Measurements from ENCODE around the gene CEBPZ. TPM values are rescaled to one million over a fixed set of nuclear protein-coding genes. Genes with fewer than 3 reads are reported as not detected.
A peak's percentile ranks its signal among the peaks of the same experiment; 100 is the strongest.

Gene CEBPZ
- total and polyA plus RNA-seq, 4 donors: 44.3 to 69.5 (median 48.9) TPM

GRCh38 chr2:37250869-37251740 is 19.7 kb upstream of the CEBPZ start:
- H3K4me1 ChIP-seq (ENCODE audit: control insufficient read depth, insufficient read depth, low read length): no peaks in the 10 kb centered on the region
- H3K9me3 ChIP-seq (ENCODE audit: control insufficient read depth, insufficient read depth, low read length): no peaks in the 10 kb centered on the region
- no peak overlapping the region for H3K27ac ChIP-seq (ENCODE audit: low read depth, low read length)
- H3K4me3 ChIP-seq (ENCODE audit: low read depth, low read length): no peak overlapping the region
- H3K27me3 ChIP-seq (ENCODE audit: control insufficient read depth, insufficient read depth, low read length): no peaks in the 10 kb centered on the region
- H3K36me3 ChIP-seq (ENCODE audit: control insufficient read depth, insufficient read depth, low read length): peaks cover 10% of the 10 kb centered on the region
- no CpG with 5 or more reads among the region's 5 CpGs for WGBS (ENCODE audit: insufficient coverage)
- no peak for DNase-seq (ENCODE audit: low read depth in 4 of 6, low spot score in 6 of 6)

- Histone ChIP-seq H3K9me3 (ENCODE audit: control insufficient read depth, insufficient read depth, low read length) (no peaks in the 10 kb centered on the region), H3K27ac (ENCODE audit: low read depth, low read length) (no peak overlapping the region), H3K36me3 (ENCODE audit: control insufficient read depth, insufficient read depth, low read length) (peaks cover 16% of the 10 kb centered on the region), H3K27me3 (ENCODE audit: control insufficient read depth, insufficient read depth, low read length) (no peaks in the 10 kb centered on the region), H3K4me3 (ENCODE audit: low read depth, low read length) (no peak overlapping the region), H3K4me1 (ENCODE audit: control insufficient read depth, insufficient read depth, low read length) (no peaks in the 10 kb centered on the region)
- DNase-seq (ENCODE audit: low read depth in 4 of 6, low spot score in 6 of 6): no peak
Measured at GRCh38 chr2:37246205-37246604, 14.8 kb upstream of the CEBPZ start.

GRCh38 chr2:37244755-37245154 is 13.4 kb upstream of the CEBPZ start:
- H3K27me3 ChIP-seq (ENCODE audit: control insufficient read depth, insufficient read depth, low read length): no peaks in the 10 kb centered on the region
- no peak overlapping the region for H3K4me3 ChIP-seq (ENCODE audit: low read depth, low read length)
- H3K9me3 ChIP-seq (ENCODE audit: control insufficient read depth, insufficient read depth, low read length): no peaks in the 10 kb centered on the region
- no peak overlapping the region for H3K27ac ChIP-seq (ENCODE audit: low read depth, low read length)
- H3K4me1 ChIP-seq (ENCODE audit: control insufficient read depth, insufficient read depth, low read length): no peaks in the 10 kb centered on the region
- DNase-seq (ENCODE audit: low read depth in 4 of 6, low spot score in 6 of 6): no peak
- 100% methylated on average over 1 of the region's 3 CpGs for WGBS (ENCODE audit: insufficient coverage)
- H3K36me3 ChIP-seq (ENCODE audit: control insufficient read depth, insufficient read depth, low read length): peaks cover 16% of the 10 kb centered on the region

GRCh38 chr2:37244017-37244416 is 12.6 kb upstream of the CEBPZ start:
- 100% methylated on average over 1 of the region's 4 CpGs for WGBS (ENCODE audit: insufficient coverage)
- peaks cover 19% of the 10 kb centered on the region for H3K36me3 ChIP-seq (ENCODE audit: control insufficient read depth, insufficient read depth, low read length)

GRCh38 chr2:37243435-37243834 is 12.0 kb upstream of the CEBPZ start:
- Histone ChIP-seq H3K9me3 (ENCODE audit: control insufficient read depth, insufficient read depth, low read length) (no peaks in the 10 kb centered on the region), H3K36me3 (ENCODE audit: control insufficient read depth, insufficient read depth, low read length) (peaks cover 18% of the 10 kb centered on the region), H3K4me3 (ENCODE audit: low read depth, low read length) (no peak overlapping the region), H3K4me1 (ENCODE audit: control insufficient read depth, insufficient read depth, low read length) (no peaks in the 10 kb centered on the region), H3K27ac (ENCODE audit: low read depth, low read length) (no peak overlapping the region), H3K27me3 (ENCODE audit: control insufficient read depth, insufficient read depth, low read length) (no peaks in the 10 kb centered on the region)
- 67% methylated on average over 1 of the region's 4 CpGs for WGBS (ENCODE audit: insufficient coverage)
- DNase-seq (ENCODE audit: low read depth in 4 of 6, low spot score in 6 of 6): no peak

More at GRCh38 chr2:37244017-37244416, 12.6 kb upstream of the CEBPZ start:
- no peaks in the 10 kb centered on the region for H3K27me3 ChIP-seq (ENCODE audit: control insufficient read depth, insufficient read depth, low read length)
- H3K4me1 ChIP-seq (ENCODE audit: control insufficient read depth, insufficient read depth, low read length): no peaks in the 10 kb centered on the region
- DNase-seq (ENCODE audit: low read depth in 4 of 6, low spot score in 6 of 6): no peak
- H3K4me3 ChIP-seq (ENCODE audit: low read depth, low read length): no peak overlapping the region
- H3K9me3 ChIP-seq (ENCODE audit: control insufficient read depth, insufficient read depth, low read length): no peaks in the 10 kb centered on the region
- no peak overlapping the region for H3K27ac ChIP-seq (ENCODE audit: low read depth, low read length)

GRCh38 chr2:37232131-37232933 is 936 bp upstream of the CEBPZ start:
- Histone ChIP-seq H3K9me3 (ENCODE audit: control insufficient read depth, insufficient read depth, low read length) (no peaks in the 10 kb centered on the region), H3K27me3 (ENCODE audit: control insufficient read depth, insufficient read depth, low read length) (no peaks in the 10 kb centered on the region), H3K4me3 (ENCODE audit: low read depth, low read length) (peak overlapping the region; percentile 99), H3K4me1 (ENCODE audit: control insufficient read depth, insufficient read depth, low read length) (peaks cover 16% of the 10 kb centered on the region), H3K36me3 (ENCODE audit: control insufficient read depth, insufficient read depth, low read length) (peaks cover 13% of the 10 kb centered on the region), H3K27ac (ENCODE audit: low read depth, low read length) (peak overlapping the region; percentile 96)
- WGBS (ENCODE audit: insufficient coverage): 10% methylated on average over 17 of the region's 18 CpGs
- DNase-seq (ENCODE audit: low read depth in 4 of 6, low spot score in 6 of 6): peak in 2 of 6 donors; percentile 4 to 18

- Histone ChIP-seq H3K36me3 (ENCODE audit: control insufficient read depth, insufficient read depth, low read length) (peaks cover 3% of the 10 kb centered on the region), H3K4me1 (ENCODE audit: control insufficient read depth, insufficient read depth, low read length) (peaks cover 16% of the 10 kb centered on the region), H3K27ac (ENCODE audit: low read depth, low read length) (peak overlapping the region; percentile 96), H3K9me3 (ENCODE audit: control insufficient read depth, insufficient read depth, low read length) (no peaks in the 10 kb centered on the region), H3K4me3 (ENCODE audit: low read depth, low read length) (peak overlapping the region; percentile 99), H3K27me3 (ENCODE audit: control insufficient read depth, insufficient read depth, low read length) (no peaks in the 10 kb centered on the region)
- 0% methylated on average over 1 of the region's 8 CpGs for WGBS (ENCODE audit: insufficient coverage)
- peak in 1 of 6 donors; percentile 0 for DNase-seq (ENCODE audit: low read depth in 4 of 6, low spot score in 6 of 6)
Measured at GRCh38 chr2:37230581-37230980, 815 bp downstream of the CEBPZ start.

- no CpG with 5 or more reads among the region's 3 CpGs for WGBS (ENCODE audit: insufficient coverage)
- peaks cover 16% of the 10 kb centered on the region for H3K4me1 ChIP-seq (ENCODE audit: control insufficient read depth, insufficient read depth, low read length)
- no peaks in the 10 kb centered on the region for H3K27me3 ChIP-seq (ENCODE audit: control insufficient read depth, insufficient read depth, low read length)
- no peak overlapping the region for H3K4me3 ChIP-seq (ENCODE audit: low read depth, low read length)
- H3K36me3 ChIP-seq (ENCODE audit: control insufficient read depth, insufficient read depth, low read length): peaks cover 3% of the 10 kb centered on the region
- DNase-seq (ENCODE audit: low read depth in 4 of 6, low spot score in 6 of 6): no peak
- H3K27ac ChIP-seq (ENCODE audit: low read depth, low read length): no peak overlapping the region
- H3K9me3 ChIP-seq (ENCODE audit: control insufficient read depth, insufficient read depth, low read length): no peaks in the 10 kb centered on the region
Measured at GRCh38 chr2:37228788-37229187, 2.6 kb downstream of the CEBPZ start.

GRCh38 chr2:37226863-37227262 is 4.5 kb downstream of the CEBPZ start:
- H3K4me3 ChIP-seq (ENCODE audit: low read depth, low read length): no peak overlapping the region
- no peaks in the 10 kb centered on the region for H3K9me3 ChIP-seq (ENCODE audit: control insufficient read depth, insufficient read depth, low read length)
- H3K4me1 ChIP-seq (ENCODE audit: control insufficient read depth, insufficient read depth, low read length): peaks cover 9% of the 10 kb centered on the region
- no peak for DNase-seq (ENCODE audit: low read depth in 4 of 6, low spot score in 6 of 6)
- peaks cover 3% of the 10 kb centered on the region for H3K36me3 ChIP-seq (ENCODE audit: control insufficient read depth, insufficient read depth, low read length)
- no CpG with 5 or more reads among the region's 4 CpGs for WGBS (ENCODE audit: insufficient coverage)
- H3K27ac ChIP-seq (ENCODE audit: low read depth, low read length): no peak overlapping the region
- H3K27me3 ChIP-seq (ENCODE audit: control insufficient read depth, insufficient read depth, low read length): no peaks in the 10 kb centered on the region
